ENCODE data around the gene SULT2B1.

The SULT2B1 gene

GRCh38 chr19:48603449-48603848 is 51.5 kb downstream of the SULT2B1 start:
- no peak overlapping the region for H3K9ac ChIP-seq (ENCODE audit: insufficient read length, low read depth)
- no peaks in the 10 kb centered on the region for H3K4me1 ChIP-seq (ENCODE audit: insufficient read depth, insufficient read length)
- DNase-seq (ENCODE audit: low read depth, low spot score), result no peak
- TF ChIP-seq ZNF274 (IDR thresholded peaks at IDR 0.05; ENCODE audit: low read depth, low read length) (no peak), SUZ12 (IDR thresholded peaks at IDR 0.05; ENCODE audit: extremely low read depth, insufficient read depth, insufficient read length) (no peak), YY1 (IDR thresholded peaks at IDR 0.05; ENCODE audit: insufficient read depth, insufficient read length) (no peak)
- H3K9me3 ChIP-seq (ENCODE audit: insufficient read depth, low read length), result no peaks in the 10 kb centered on the region
- no peak overlapping the region for H3K4me3 ChIP-seq (ENCODE audit: insufficient read length, low read depth)
- H3K27me3 ChIP-seq (ENCODE audit: insufficient read depth, insufficient read length), result no peaks in the 10 kb centered on the region
- peaks cover 20% of the 10 kb centered on the region for H3K36me3 ChIP-seq (ENCODE audit: insufficient read depth, insufficient read length, low read length)

- no peaks in the 10 kb centered on the region for H3K4me1 ChIP-seq (ENCODE audit: insufficient read depth, insufficient read length)
- H3K36me3 ChIP-seq (ENCODE audit: insufficient read depth, insufficient read length, low read length), result peaks cover 22% of the 10 kb centered on the region
- no peak overlapping the region for H3K4me3 ChIP-seq (ENCODE audit: insufficient read length, low read depth)
- no peaks in the 10 kb centered on the region for H3K27me3 ChIP-seq (ENCODE audit: insufficient read depth, insufficient read length)
- no peak overlapping the region for H3K9ac ChIP-seq (ENCODE audit: insufficient read length, low read depth)
- TF ChIP-seq YY1 (IDR thresholded peaks at IDR 0.05; ENCODE audit: insufficient read depth, insufficient read length), result no peak
- no peak for TF ChIP-seq ZNF274 (IDR thresholded peaks at IDR 0.05; ENCODE audit: low read depth, low read length)
- no peak for TF ChIP-seq SUZ12 (IDR thresholded peaks at IDR 0.05; ENCODE audit: extremely low read depth, insufficient read depth, insufficient read length)
- H3K9me3 ChIP-seq (ENCODE audit: insufficient read depth, low read length), result no peaks in the 10 kb centered on the region
- DNase-seq (ENCODE audit: low read depth, low spot score), result no peak
Observed at GRCh38 chr19:48603850-48604249, 51.9 kb downstream of the SULT2B1 start.

GRCh38 chr19:48606463-48607358 is 54.7 kb downstream of the SULT2B1 start, which contains the start of gene SPACA4:
SPACA4 (plus strand) TSS chr19:48606742; CDS start chr19:48606979, 237 bp downstream.
- H3K9me3 ChIP-seq (ENCODE audit: insufficient read depth, low read length), result no peaks in the 10 kb centered on the region
- no peaks in the 10 kb centered on the region for H3K27me3 ChIP-seq (ENCODE audit: insufficient read depth, insufficient read length)
- H3K36me3 ChIP-seq (ENCODE audit: insufficient read depth, insufficient read length, low read length), result peaks cover 27% of the 10 kb centered on the region
- no peak for DNase-seq (ENCODE audit: low read depth, low spot score)
- no peak within 1 kb of the TSS for H3K4me3 ChIP-seq (ENCODE audit: insufficient read length, low read depth)
- TF ChIP-seq YY1 (IDR thresholded peaks at IDR 0.05; ENCODE audit: insufficient read depth, insufficient read length) (no peak), ZNF274 (IDR thresholded peaks at IDR 0.05; ENCODE audit: low read depth, low read length) (no peak), SUZ12 (IDR thresholded peaks at IDR 0.05; ENCODE audit: extremely low read depth, insufficient read depth, insufficient read length) (no peak)
- no peaks in the 10 kb centered on the region for H3K4me1 ChIP-seq (ENCODE audit: insufficient read depth, insufficient read length)
- H3K9ac ChIP-seq (ENCODE audit: insufficient read length, low read depth), result no peak within 1 kb of the TSS

GRCh38 chr19:48607359-48607755 is 55.4 kb downstream of the SULT2B1 start:
- Histone ChIP-seq H3K27me3 (ENCODE audit: insufficient read depth, insufficient read length) (no peaks in the 10 kb centered on the region), H3K9me3 (ENCODE audit: insufficient read depth, low read length) (no peaks in the 10 kb centered on the region), H3K9ac (ENCODE audit: insufficient read length, low read depth) (no peak overlapping the region), H3K36me3 (ENCODE audit: insufficient read depth, insufficient read length, low read length) (peaks cover 31% of the 10 kb centered on the region), H3K4me1 (ENCODE audit: insufficient read depth, insufficient read length) (no peaks in the 10 kb centered on the region), H3K4me3 (ENCODE audit: insufficient read length, low read depth) (no peak overlapping the region)
- no peak for TF ChIP-seq YY1 (IDR thresholded peaks at IDR 0.05; ENCODE audit: insufficient read depth, insufficient read length)
- no peak for TF ChIP-seq SUZ12 (IDR thresholded peaks at IDR 0.05; ENCODE audit: extremely low read depth, insufficient read depth, insufficient read length)
- TF ChIP-seq ZNF274 (IDR thresholded peaks at IDR 0.05; ENCODE audit: low read depth, low read length), result no peak
- DNase-seq (ENCODE audit: low read depth, low spot score), result no peak

- Histone ChIP-seq H3K4me3 (ENCODE audit: insufficient read length, low read depth) (no peak overlapping the region), H3K9me3 (ENCODE audit: insufficient read depth, low read length) (no peaks in the 10 kb centered on the region), H3K36me3 (ENCODE audit: insufficient read depth, insufficient read length, low read length) (peaks cover 37% of the 10 kb centered on the region), H3K9ac (ENCODE audit: insufficient read length, low read depth) (no peak overlapping the region), H3K27me3 (ENCODE audit: insufficient read depth, insufficient read length) (no peaks in the 10 kb centered on the region), H3K4me1 (ENCODE audit: insufficient read depth, insufficient read length) (no peaks in the 10 kb centered on the region)
- DNase-seq (ENCODE audit: low read depth, low spot score), result no peak
- TF ChIP-seq ZNF274 (IDR thresholded peaks at IDR 0.05; ENCODE audit: low read depth, low read length) (no peak), YY1 (IDR thresholded peaks at IDR 0.05; ENCODE audit: insufficient read depth, insufficient read length) (no peak), SUZ12 (IDR thresholded peaks at IDR 0.05; ENCODE audit: extremely low read depth, insufficient read depth, insufficient read length) (no peak)
Observed at GRCh38 chr19:48608798-48609263, 56.9 kb downstream of the SULT2B1 start.

- H3K9ac ChIP-seq (ENCODE audit: insufficient read length, low read depth), result no peak overlapping the region
- H3K36me3 ChIP-seq (ENCODE audit: insufficient read depth, insufficient read length, low read length), result peaks cover 42% of the 10 kb centered on the region
Observed at GRCh38 chr19:48609571-48610108, 57.7 kb downstream of the SULT2B1 start.

GRCh38 chr19:48611872-48612271 is 59.9 kb downstream of the SULT2B1 start:
- TF ChIP-seq SUZ12 (IDR thresholded peaks at IDR 0.05; ENCODE audit: extremely low read depth, insufficient read depth, insufficient read length), result no peak
- TF ChIP-seq YY1 (IDR thresholded peaks at IDR 0.05; ENCODE audit: insufficient read depth, insufficient read length), result no peak
- no peak for TF ChIP-seq ZNF274 (IDR thresholded peaks at IDR 0.05; ENCODE audit: low read depth, low read length)
- Histone ChIP-seq H3K4me1 (ENCODE audit: insufficient read depth, insufficient read length) (peaks cover 16% of the 10 kb centered on the region), H3K36me3 (ENCODE audit: insufficient read depth, insufficient read length, low read length) (peaks cover 57% of the 10 kb centered on the region), H3K27me3 (ENCODE audit: insufficient read depth, insufficient read length) (no peaks in the 10 kb centered on the region), H3K9me3 (ENCODE audit: insufficient read depth, low read length) (no peaks in the 10 kb centered on the region), H3K4me3 (ENCODE audit: insufficient read length, low read depth) (no peak overlapping the region), H3K9ac (ENCODE audit: insufficient read length, low read depth) (peak overlapping the region; percentile 32)
- DNase-seq (ENCODE audit: low read depth, low spot score), result no peak

More at GRCh38 chr19:48609571-48610108, 57.7 kb downstream of the SULT2B1 start:
- H3K4me3 ChIP-seq (ENCODE audit: insufficient read length, low read depth), result no peak overlapping the region
- no peak for DNase-seq (ENCODE audit: low read depth, low spot score)
- H3K4me1 ChIP-seq (ENCODE audit: insufficient read depth, insufficient read length), result no peaks in the 10 kb centered on the region
- H3K27me3 ChIP-seq (ENCODE audit: insufficient read depth, insufficient read length), result no peaks in the 10 kb centered on the region
- no peak for TF ChIP-seq YY1 (IDR thresholded peaks at IDR 0.05; ENCODE audit: insufficient read depth, insufficient read length)
- TF ChIP-seq ZNF274 (IDR thresholded peaks at IDR 0.05; ENCODE audit: low read depth, low read length), result no peak
- no peaks in the 10 kb centered on the region for H3K9me3 ChIP-seq (ENCODE audit: insufficient read depth, low read length)
